Large intestine (tissue), 3 donors: ENCODE measurements around the gene KRT7. TPM values are rescaled to one million over a fixed set of nuclear protein-coding genes. Genes with fewer than 3 reads are reported as not detected.

Experiments
- DNase-seq, 2 donors: peaks; one replicate each; pipeline versions ENCODE4 v3.0.0 to v3.0.0-alpha.2; 2013
- H3K27ac ChIP-seq: one replicate; pipeline ENCODE4 v1.5.1; 2013; ENCODE audit warnings: low read length
- H3K27me3 ChIP-seq: 2 replicates; pipeline ENCODE4 v1.6.1; 2013; ENCODE audit warnings: low read length; ENCODE audit not compliant: control insufficient read depth, insufficient read depth
- H3K36me3 ChIP-seq: 2 replicates; pipeline ENCODE4 v1.6.1; 2013; ENCODE audit warnings: low read length; ENCODE audit not compliant: control insufficient read depth, insufficient read depth
- H3K4me1 ChIP-seq: one replicate; pipeline ENCODE4 v1.6.1; 2013; ENCODE audit warnings: low read length; ENCODE audit not compliant: control insufficient read depth, insufficient read depth
- H3K4me3 ChIP-seq: one replicate; pipeline ENCODE4 v1.5.1; 2013; ENCODE audit warnings: low read length
- H3K9me3 ChIP-seq: one replicate; pipeline ENCODE4 v1.6.1; 2013; ENCODE audit warnings: mild to moderate bottlenecking, low read depth, low read length, moderate library complexity; ENCODE audit not compliant: control insufficient read depth
- WGBS: methylation state at CpG from one replicate; pipeline ENCODE4 v1.1.5; 2013; ENCODE audit warnings: low lambda C conversion rate; ENCODE audit not compliant: insufficient coverage; 5-methylcytosine and 5-hydroxymethylcytosine counted together
- polyA plus RNA-seq: library from polyadenylated mRNA; unstranded; fragments of 120-200 nt; gene quantifications from one replicate; pipeline ENCODE4 v1.2.1, GENCODE V29; 2013

KRT7 gene
- polyA plus RNA-seq, 1 donor = 8.6 TPM

GRCh38 chr12:52258335-52258901 is 25.4 kb downstream of the KRT7 start:
- Histone ChIP-seq H3K4me3 (no peak overlapping the region), H3K27me3 (peaks cover 79% of the 10 kb centered on the region), H3K4me1 (no peaks in the 10 kb centered on the region), H3K36me3 (no peaks in the 10 kb centered on the region), H3K27ac (no peak overlapping the region), H3K9me3 (peaks cover 16% of the 10 kb centered on the region)
- peak in 1 of 2 donors; percentile 54 for DNase-seq
- no CpG with 5 or more reads among the region's 72 CpGs for WGBS

- Histone ChIP-seq H3K4me3 (no peak overlapping the region), H3K4me1 (no peaks in the 10 kb centered on the region), H3K9me3 (peaks cover 19% of the 10 kb centered on the region), H3K27ac (no peak overlapping the region), H3K36me3 (no peaks in the 10 kb centered on the region), H3K27me3 (peaks cover 71% of the 10 kb centered on the region)
- 75% methylated on average over 2 of the region's 6 CpGs for WGBS
- DNase-seq = no peak
Observed at GRCh38 chr12:52259657-52260243, 26.7 kb downstream of the KRT7 start.

- Histone ChIP-seq H3K27ac (no peak overlapping the region), H3K4me3 (no peak overlapping the region), H3K4me1 (no peaks in the 10 kb centered on the region), H3K27me3 (peaks cover 62% of the 10 kb centered on the region), H3K9me3 (peaks cover 19% of the 10 kb centered on the region), H3K36me3 (no peaks in the 10 kb centered on the region)
- WGBS = no CpG with 5 or more reads among the region's 9 CpGs
- DNase-seq = no peak
Observed at GRCh38 chr12:52260361-52261207, 27.5 kb downstream of the KRT7 start.

GRCh38 chr12:52261208-52261484 is 28.1 kb downstream of the KRT7 start:
- no CpG with 5 or more reads among the region's 1 CpG for whole genome bisulfite sequencing
- H3K27ac ChIP-seq = no peak overlapping the region
- H3K27me3 ChIP-seq = peaks cover 57% of the 10 kb centered on the region
- H3K9me3 ChIP-seq = peaks cover 19% of the 10 kb centered on the region
- no peaks in the 10 kb centered on the region for H3K4me1 ChIP-seq
- H3K36me3 ChIP-seq = no peaks in the 10 kb centered on the region
- no peak for DNase-seq
- no peak overlapping the region for H3K4me3 ChIP-seq

- H3K27ac ChIP-seq = no peak overlapping the region
- WGBS = no CpG with 5 or more reads among the region's 3 CpGs
Observed at GRCh38 chr12:52262286-52262685, 29.2 kb downstream of the KRT7 start.

GRCh38 chr12:52263761-52264434 is 30.9 kb downstream of the KRT7 start:
- DNase-seq = no peak
- Histone ChIP-seq H3K4me1 (no peaks in the 10 kb centered on the region), H3K27ac (no peak overlapping the region), H3K27me3 (peaks cover 30% of the 10 kb centered on the region), H3K36me3 (no peaks in the 10 kb centered on the region), H3K4me3 (no peak overlapping the region), H3K9me3 (peaks cover 14% of the 10 kb centered on the region)
- WGBS = 100% methylated on average over 1 of the region's 7 CpGs

More at GRCh38 chr12:52262286-52262685, 29.2 kb downstream of the KRT7 start:
- no peak for DNase-seq
- H3K36me3 ChIP-seq = no peaks in the 10 kb centered on the region
- peaks cover 46% of the 10 kb centered on the region for H3K27me3 ChIP-seq
- H3K4me3 ChIP-seq = no peak overlapping the region
- H3K9me3 ChIP-seq = peaks cover 19% of the 10 kb centered on the region
- no peaks in the 10 kb centered on the region for H3K4me1 ChIP-seq

- H3K4me1 ChIP-seq = no peaks in the 10 kb centered on the region
- H3K27me3 ChIP-seq = peaks cover 25% of the 10 kb centered on the region
- H3K27ac ChIP-seq = no peak overlapping the region
- no peak overlapping the region for H3K4me3 ChIP-seq
- peaks cover 14% of the 10 kb centered on the region for H3K9me3 ChIP-seq
- H3K36me3 ChIP-seq = no peaks in the 10 kb centered on the region
- no peak for DNase-seq
- WGBS = no CpG with 5 or more reads among the region's 2 CpGs
Observed at GRCh38 chr12:52264435-52264825, 31.4 kb downstream of the KRT7 start.

GRCh38 chr12:52266514-52266913 is 33.5 kb downstream of the KRT7 start:
- Histone ChIP-seq H3K27me3 (peaks cover 11% of the 10 kb centered on the region), H3K4me3 (no peak overlapping the region), H3K4me1 (no peaks in the 10 kb centered on the region), H3K27ac (no peak overlapping the region), H3K36me3 (no peaks in the 10 kb centered on the region), H3K9me3 (peaks cover 14% of the 10 kb centered on the region)
- no peak for DNase-seq
- no CpG with 5 or more reads among the region's 2 CpGs for WGBS

GRCh38 chr12:52267266-52267665 is 34.2 kb downstream of the KRT7 start:
- Histone ChIP-seq H3K4me1 (no peaks in the 10 kb centered on the region), H3K9me3 (peaks cover 9% of the 10 kb centered on the region), H3K27ac (no peak overlapping the region), H3K4me3 (no peak overlapping the region), H3K27me3 (peaks cover 10% of the 10 kb centered on the region), H3K36me3 (no peaks in the 10 kb centered on the region)
- DNase-seq = no peak
- WGBS = no CpG with 5 or more reads among the region's 3 CpGs

GRCh38 chr12:52267699-52268098 is 34.7 kb downstream of the KRT7 start:
- Histone ChIP-seq H3K4me1 (no peaks in the 10 kb centered on the region), H3K4me3 (no peak overlapping the region), H3K9me3 (peaks cover 6% of the 10 kb centered on the region), H3K36me3 (no peaks in the 10 kb centered on the region), H3K27ac (no peak overlapping the region), H3K27me3 (peaks cover 10% of the 10 kb centered on the region)
- DNase-seq = no peak
- 100% methylated on average over 1 of the region's 3 CpGs for WGBS
